Common myeloid progenitor, CD34-positive (primary cell): ENCODE measurements around the gene AGAP9.
"Not testable (repeated sequence)": the region's sequence is repeated elsewhere in the genome, so short reads cannot be mapped to it uniquely, and the experiment has no call there.

ENCODE experiments used
- CTCF ChIA-PET: fragments of 350-600 bp; sonication (Branson Sonifier 250); formaldehyde crosslinking; loops from one replicate; lab custom pipeline; 2021; ENCODE audit warnings: antibody characterized with exemption; lab: Charles Lee
- POLR2A ChIA-PET: fragments of 350-600 bp; sonication (Branson Sonifier 250); formaldehyde crosslinking; loops from one replicate; lab custom pipeline; 2021; ENCODE audit warnings: antibody characterized with exemption; lab: Charles Lee
- DNase-seq, 3 donors: peaks; one replicate each; pipeline versions ENCODE4 v3.0.0 to v3.0.0-alpha.2; 2013
- H3K27ac ChIP-seq, 2 experiments: 1 replicate in 1 of 2; 2 replicates in 1 of 2; pipeline ENCODE4 v1.7.0; 2013; ENCODE audit warnings: inconsistent platforms in 2 of 2, low read length in 2 of 2, mild to moderate bottlenecking in 2 of 2, low read depth in 1 of 2, moderate library complexity in 1 of 2; ENCODE audit not compliant: severe bottlenecking in 2 of 2, insufficient read depth in 1 of 2, poor library complexity in 1 of 2
- H3K27me3 ChIP-seq, 5 experiments: replicated peaks in 2 of 5; 1 replicate in 3 of 5; 2 replicates in 2 of 5; pipeline versions ENCODE4 v1.6.1 to v1.7.0; 2013; ENCODE audit warnings: low read length in 4 of 5, mild to moderate bottlenecking in 2 of 5, moderate library complexity in 2 of 5, inconsistent platforms in 1 of 5; ENCODE audit not compliant: insufficient read depth in 5 of 5, control insufficient read depth in 4 of 5
- H3K36me3 ChIP-seq, 4 experiments: 1 replicate in 2 of 4; 2 replicates in 2 of 4; pipeline versions ENCODE4 v1.6.1 to v1.7.0; 2013; ENCODE audit warnings: low read length in 3 of 4, control low read depth in 1 of 4, mild to moderate bottlenecking in 1 of 4; ENCODE audit not compliant: control insufficient read depth in 4 of 4, insufficient read depth in 4 of 4
- H3K4me1 ChIP-seq, 4 experiments: 1 replicate in 3 of 4; 2 replicates in 1 of 4; pipeline versions ENCODE4 v1.6.1 to v1.7.1; 2013; ENCODE audit warnings: low read length in 3 of 4, mild to moderate bottlenecking in 3 of 4, control low read depth in 1 of 4, inconsistent platforms in 1 of 4, moderate library complexity in 1 of 4; ENCODE audit not compliant: control insufficient read depth in 4 of 4, insufficient read depth in 4 of 4; ENCODE audit errors: control extremely low read depth in 1 of 4
- H3K4me3 ChIP-seq, 7 experiments: 1 replicate in 4 of 7; 2 replicates in 3 of 7; pipeline versions ENCODE4 v1.5.1 to v1.7.0; 2013; ENCODE audit warnings: mild to moderate bottlenecking in 7 of 7, low read length in 6 of 7, moderate library complexity in 6 of 7, inconsistent platforms in 2 of 7, low read depth in 2 of 7, control low read depth in 1 of 7; ENCODE audit not compliant: insufficient read depth in 4 of 7, control insufficient read depth in 1 of 7; ENCODE audit errors: extremely low read depth in 1 of 7
- H3K9me3 ChIP-seq, 5 experiments: 1 replicate in 4 of 5; 2 replicates in 1 of 5; pipeline versions ENCODE4 v1.6.1 to v1.7.1; 2013; ENCODE audit warnings: low read length in 4 of 5, mild to moderate bottlenecking in 2 of 5, inconsistent platforms in 1 of 5, low read depth in 1 of 5, moderate library complexity in 1 of 5; ENCODE audit not compliant: control insufficient read depth in 4 of 5, insufficient read depth in 2 of 5; ENCODE audit errors: control extremely low read depth in 1 of 5
- WGBS: methylation state at CpG from one replicate; pipeline ENCODE4 v1.1.5; 2013; ENCODE audit not compliant: insufficient coverage; 5-methylcytosine and 5-hydroxymethylcytosine counted together

Gene AGAP9

DNA sequence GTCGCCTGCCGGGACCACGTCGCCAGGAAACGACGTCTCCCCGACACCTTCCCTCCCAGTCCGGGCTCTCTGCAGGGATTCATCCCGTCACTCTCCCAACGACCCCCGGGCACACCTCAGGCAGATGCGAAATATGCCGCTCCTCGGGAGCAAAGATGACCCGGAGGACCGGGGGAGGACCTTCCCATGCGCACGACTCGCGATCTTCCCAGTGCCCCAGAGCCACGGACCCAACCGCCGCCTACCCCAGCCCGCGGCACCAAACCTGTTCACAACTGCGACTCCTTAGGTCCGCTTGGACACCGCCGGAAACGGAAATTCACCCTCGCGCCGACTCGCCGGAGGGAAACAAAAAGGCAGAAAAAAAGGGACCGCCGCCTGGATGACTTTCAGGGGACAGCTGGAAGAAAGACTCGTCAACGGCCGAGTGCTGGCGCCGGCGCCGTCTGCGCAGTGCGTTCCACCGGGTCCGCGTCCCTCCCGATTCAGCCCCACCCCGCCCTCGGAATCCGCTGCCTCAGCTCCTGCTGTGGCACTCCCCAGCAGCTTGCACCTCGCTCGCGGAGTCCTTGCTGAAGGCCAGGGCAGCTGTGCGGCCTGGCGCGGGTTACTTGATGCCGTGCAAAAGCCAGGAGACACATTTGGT lies 29.9 kb upstream of the AGAP9 start:
- POLR2A ChIA-PET, H3K27me3 ChIP-seq, H3K36me3 ChIP-seq, CTCF ChIA-PET, H3K9me3 ChIP-seq, H3K4me1 ChIP-seq: not testable (repeated sequence)
- peak overlapping the region; percentile 50 to 70 for H3K27ac ChIP-seq
- 0% methylated on average over 28 of the region's 60 CpGs for WGBS
- peak; percentile 77 to 88 (median 80) for DNase-seq
- H3K4me3 ChIP-seq = peak overlapping the region; percentile 78 to 87 (median 81)

DNA sequence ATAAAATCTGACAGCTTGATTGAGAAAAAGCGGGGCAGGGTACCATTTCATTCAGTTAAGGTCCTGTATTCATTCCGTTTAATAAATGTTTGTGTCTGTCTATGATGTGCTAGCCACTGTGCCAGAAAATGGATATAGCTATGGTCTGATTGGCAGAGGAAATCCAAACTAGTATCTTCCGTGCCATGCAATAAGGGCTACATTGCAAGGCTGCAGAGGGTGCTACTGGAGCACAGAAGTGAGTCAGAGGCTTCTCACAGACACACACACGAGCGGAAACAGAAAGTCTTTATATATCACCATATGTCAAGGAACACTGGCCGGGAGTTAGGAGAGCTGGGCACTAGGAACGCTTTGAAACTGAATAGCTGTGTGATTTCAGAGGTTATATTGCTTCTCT lies 29.3 kb upstream of the AGAP9 start:
- DNase-seq = peak; percentile 49 to 86 (median 78)
- H3K4me1 ChIP-seq, CTCF ChIA-PET, H3K27me3 ChIP-seq, H3K9me3 ChIP-seq, H3K36me3 ChIP-seq, POLR2A ChIA-PET: not testable (repeated sequence)
- Histone ChIP-seq H3K27ac (peak overlapping the region; percentile 50 to 70), H3K4me3 (peak overlapping the region in 6 of 7 experiments; percentile 78 to 87 (median 80))
- WGBS = 50% methylated on average over 2 of the region's 7 CpGs

- DNase-seq, H3K27me3 ChIP-seq, H3K27ac ChIP-seq, H3K4me3 ChIP-seq, H3K4me1 ChIP-seq, H3K36me3 ChIP-seq, CTCF ChIA-PET, H3K9me3 ChIP-seq, POLR2A ChIA-PET: not testable (repeated sequence)
- WGBS = no CpG with 5 or more reads among the region's 3 CpGs
These were observed 23.8 kb upstream of the AGAP9 start for GRCh38 chr10:47547286-47547685.

GRCh38 chr10:47536430-47536829 lies 13.0 kb upstream of the AGAP9 start:
- no CpG with 5 or more reads among the region's 3 CpGs for WGBS
- H3K4me3 ChIP-seq, H3K9me3 ChIP-seq, POLR2A ChIA-PET, H3K27me3 ChIP-seq, H3K27ac ChIP-seq, H3K4me1 ChIP-seq, DNase-seq, H3K36me3 ChIP-seq, CTCF ChIA-PET: not testable (repeated sequence)

DNA sequence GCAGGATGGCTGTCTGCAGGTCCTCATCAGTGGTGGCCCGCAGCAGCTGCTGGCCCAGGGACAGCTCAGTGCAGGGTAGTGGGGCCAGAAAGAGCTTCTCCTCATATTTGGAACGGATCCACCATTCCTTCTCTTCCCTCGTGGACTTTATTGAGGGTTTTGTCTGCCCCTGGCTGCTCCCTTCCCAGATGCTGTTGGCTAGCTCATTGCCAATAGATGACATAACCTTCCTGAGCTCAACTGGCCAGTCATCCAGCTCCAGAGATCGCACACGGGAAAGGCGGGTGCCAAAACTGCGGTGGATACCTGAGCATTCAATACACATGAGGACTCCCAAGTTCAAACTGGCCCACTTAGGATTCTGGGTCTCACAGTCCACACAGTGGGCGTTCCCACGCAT lies 21.1 kb downstream of the AGAP9 start:
- DNase-seq, H3K9me3 ChIP-seq, H3K27me3 ChIP-seq, POLR2A ChIA-PET, H3K27ac ChIP-seq, H3K4me3 ChIP-seq, H3K36me3 ChIP-seq, CTCF ChIA-PET, H3K4me1 ChIP-seq: not testable (repeated sequence)
- WGBS = no CpG with 5 or more reads among the region's 9 CpGs

GRCh38 chr10:47494226-47494625 lies 29.2 kb downstream of the AGAP9 start:
- POLR2A ChIA-PET, H3K36me3 ChIP-seq, H3K27ac ChIP-seq, H3K9me3 ChIP-seq, CTCF ChIA-PET, H3K4me1 ChIP-seq, H3K4me3 ChIP-seq, DNase-seq, H3K27me3 ChIP-seq: not testable (repeated sequence)
- no CpG with 5 or more reads among the region's 6 CpGs for WGBS

GRCh38 chr10:47491600-47491999 lies 31.8 kb downstream of the AGAP9 start, which contains the start of gene FAM25G:
TSS of gene FAM25G (minus strand) at chr10:47491700. CDS start at chr10:47491674, 26 bp downstream.
- POLR2A ChIA-PET, CTCF ChIA-PET, H3K4me1 ChIP-seq, H3K36me3 ChIP-seq, H3K27ac ChIP-seq, H3K9me3 ChIP-seq, H3K27me3 ChIP-seq, DNase-seq, H3K4me3 ChIP-seq: not testable (repeated sequence)
- WGBS = no CpG with 5 or more reads among the region's 9 CpGs
